HG03045 (cell line): ENCODE data around the gene ANKRD13D.

Experiments used
- ATAC-seq: cut with Tn5 transposase; IDR thresholded peaks from one replicate; pipeline ENCODE4 v1.9.1; 2021; ENCODE audit warnings: mild to moderate bottlenecking, moderate library complexity; ENCODE audit not compliant: unreplicated experiment

Gene ANKRD13D

DNA sequence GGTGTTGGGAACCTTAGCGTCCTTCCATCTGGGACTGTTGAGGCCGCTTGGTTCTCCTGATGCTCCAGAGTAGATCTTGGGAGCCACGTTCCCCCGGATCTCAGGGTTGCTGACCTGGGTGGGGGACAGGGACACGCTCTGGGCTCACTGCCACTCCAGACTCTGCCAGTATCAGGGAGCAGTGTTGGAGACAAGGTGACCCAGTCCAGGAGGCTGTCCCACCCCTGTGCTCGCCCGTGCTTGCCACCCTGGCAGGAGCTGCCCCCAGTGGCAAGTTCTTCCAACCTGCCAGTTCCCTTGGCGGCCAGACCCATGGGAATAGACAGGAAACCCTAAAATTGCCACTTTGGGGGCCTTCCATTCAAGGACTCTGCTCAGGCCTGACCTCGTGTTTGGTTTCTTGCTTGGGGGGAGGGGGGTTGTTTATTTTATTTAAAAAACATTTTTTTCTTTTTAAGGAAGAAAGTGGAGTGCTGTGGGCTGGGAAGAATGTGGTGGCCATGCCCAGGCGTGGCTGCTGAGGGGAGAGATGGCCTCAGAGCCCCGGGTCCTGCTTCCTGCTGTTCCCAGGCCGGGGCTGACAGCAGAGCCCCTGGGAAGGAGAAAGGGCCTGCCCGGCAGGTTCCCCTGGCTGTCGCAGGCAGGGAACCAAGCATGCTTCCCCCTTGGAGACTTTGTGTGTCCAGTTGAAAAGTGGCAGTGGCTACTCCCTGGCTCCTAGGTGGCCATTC lies 15.7 kb upstream of the ANKRD13D start:
- ATAC-seq, result no peak

DNA sequence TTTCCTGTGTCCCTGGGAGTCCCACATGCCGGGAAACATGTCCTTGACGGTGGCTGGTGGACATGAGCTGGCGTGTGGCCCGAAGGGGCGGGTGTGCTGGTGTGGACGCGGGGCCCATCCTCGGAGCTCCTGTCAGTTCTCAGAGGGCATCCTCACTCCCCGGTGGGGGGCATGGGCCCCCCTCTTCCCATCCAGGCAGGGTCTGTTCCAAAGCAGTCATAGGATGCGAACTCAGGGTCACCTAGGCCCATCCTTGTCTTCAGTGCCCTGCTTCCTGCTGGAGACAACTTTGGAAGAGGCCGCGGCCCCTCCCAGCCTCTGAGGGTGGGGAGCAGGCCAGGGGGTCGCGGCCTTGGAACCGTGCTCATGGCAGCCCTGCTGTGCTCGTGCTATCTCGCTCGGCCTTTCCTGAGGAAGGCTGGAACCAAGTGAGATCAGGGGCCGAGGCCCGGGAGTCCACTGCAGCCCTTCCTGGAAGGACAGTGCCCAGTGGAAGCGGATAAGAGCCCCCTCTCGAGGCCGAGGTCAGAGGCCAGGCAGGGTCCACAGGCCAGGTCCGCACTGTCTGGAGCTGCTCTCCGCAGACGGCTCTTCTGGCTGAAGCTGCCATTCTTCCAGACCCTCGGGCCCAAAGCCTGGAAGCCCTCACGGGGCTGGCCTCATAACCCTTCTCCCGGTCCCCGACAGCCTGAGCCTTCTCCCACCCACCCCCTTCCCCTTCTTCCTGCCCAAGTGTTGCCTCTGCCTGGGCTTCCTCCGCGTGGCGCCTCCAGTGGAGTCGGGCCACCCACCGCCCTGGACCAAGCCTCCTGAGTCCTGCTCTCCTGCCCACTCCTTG lies 14.1 kb upstream of the ANKRD13D start:
- no peak for ATAC-seq

DNA sequence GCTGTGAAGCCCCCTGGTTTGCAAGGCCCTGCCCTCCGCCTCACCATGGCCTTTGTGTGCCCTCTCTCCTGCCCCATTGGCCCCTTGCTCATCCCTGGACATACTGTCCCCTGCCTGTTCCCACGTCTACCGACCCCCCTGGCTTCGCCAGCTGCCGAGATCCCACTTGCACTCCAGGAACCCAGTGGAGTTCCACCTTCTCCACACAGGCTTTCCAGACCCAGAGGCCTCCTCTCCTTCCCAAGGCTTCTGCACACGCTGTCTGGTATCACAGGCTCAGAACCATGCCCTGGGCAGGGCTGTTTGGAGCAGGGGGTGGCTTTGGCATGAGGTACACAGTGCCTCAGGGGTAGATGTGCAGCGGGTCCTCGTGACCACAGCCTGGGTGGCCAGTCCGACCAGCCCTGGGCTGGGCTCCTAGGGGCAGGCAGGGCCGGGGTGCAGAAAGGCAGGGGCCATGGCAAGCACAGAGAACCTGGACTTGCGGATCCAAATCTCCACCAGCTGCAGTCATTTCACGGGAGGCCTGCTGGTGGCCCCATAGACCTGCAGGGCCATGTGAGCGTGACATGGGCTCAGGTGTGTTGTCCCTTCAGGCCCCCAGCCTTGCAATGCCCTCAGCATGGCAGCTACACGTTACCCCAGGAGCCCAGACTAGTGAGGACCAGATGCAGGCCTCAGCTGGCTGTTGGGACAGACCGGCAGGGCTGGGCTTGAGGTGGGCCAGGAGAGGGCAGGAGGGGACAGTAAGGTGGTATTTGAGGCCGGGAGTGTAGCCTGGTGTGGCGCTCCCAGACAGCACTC lies 13.3 kb upstream of the ANKRD13D start:
- ATAC-seq, result no peak

DNA sequence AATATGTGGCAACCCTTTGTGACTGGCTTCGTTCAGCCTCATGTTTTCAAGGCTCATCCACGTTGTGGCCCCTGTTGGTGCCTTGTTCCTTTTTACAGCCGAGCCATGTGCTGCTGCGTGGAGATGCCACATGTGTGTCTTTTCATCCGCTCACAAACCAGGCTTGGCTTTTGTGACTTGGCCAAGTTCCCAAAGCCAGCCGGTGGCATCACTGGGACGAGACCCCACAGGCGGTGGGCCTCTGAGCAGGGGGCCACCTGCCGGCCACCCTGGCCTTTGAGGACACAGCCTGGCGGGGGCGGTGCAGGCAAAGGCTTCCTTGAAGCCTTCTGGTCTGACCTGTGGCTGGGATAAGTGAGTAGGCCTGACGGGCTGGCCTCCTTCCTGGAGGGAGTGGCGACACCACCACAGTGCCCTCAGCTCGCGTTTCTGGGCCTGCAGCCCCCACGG lies 12.3 kb upstream of the ANKRD13D start:
- peak; percentile 18 for ATAC-seq

DNA sequence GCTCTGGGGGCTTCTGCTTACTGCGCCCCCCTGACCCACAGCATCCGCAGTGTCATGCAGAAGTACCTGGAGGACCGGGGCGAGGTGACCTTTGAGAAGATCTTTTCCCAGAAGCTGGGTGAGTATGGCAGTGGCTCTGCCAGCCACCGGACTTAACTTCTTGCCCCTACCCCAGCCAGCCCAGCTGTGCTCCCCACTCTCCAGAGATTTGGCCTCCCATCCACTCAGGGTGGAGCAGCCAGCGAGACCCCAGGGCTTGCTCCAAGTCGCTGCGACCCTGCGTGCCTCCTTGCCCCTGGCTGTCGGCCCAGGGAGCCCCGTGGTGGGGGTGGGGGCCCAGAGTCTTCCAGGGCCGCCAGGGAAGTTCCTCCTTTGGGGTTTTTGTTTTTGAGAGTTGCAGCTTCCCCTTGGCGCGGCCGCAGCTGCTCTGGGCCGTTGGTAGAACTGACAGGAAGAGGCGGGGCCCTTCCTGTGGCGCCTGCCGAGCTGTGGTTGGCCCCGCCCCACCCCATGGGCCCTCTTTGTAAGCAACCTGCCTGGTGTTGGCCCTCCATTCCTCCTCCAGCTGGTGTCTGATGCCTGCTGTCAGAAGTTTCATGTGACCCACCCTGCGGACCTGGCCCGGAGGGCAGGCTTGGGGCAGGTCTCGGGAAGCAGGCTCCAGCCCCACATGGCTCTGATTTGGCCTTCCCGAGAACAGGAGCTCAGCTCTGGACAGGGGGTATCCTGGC lies 11.7 kb upstream of the ANKRD13D start:
- ATAC-seq, result peak; percentile 74

DNA sequence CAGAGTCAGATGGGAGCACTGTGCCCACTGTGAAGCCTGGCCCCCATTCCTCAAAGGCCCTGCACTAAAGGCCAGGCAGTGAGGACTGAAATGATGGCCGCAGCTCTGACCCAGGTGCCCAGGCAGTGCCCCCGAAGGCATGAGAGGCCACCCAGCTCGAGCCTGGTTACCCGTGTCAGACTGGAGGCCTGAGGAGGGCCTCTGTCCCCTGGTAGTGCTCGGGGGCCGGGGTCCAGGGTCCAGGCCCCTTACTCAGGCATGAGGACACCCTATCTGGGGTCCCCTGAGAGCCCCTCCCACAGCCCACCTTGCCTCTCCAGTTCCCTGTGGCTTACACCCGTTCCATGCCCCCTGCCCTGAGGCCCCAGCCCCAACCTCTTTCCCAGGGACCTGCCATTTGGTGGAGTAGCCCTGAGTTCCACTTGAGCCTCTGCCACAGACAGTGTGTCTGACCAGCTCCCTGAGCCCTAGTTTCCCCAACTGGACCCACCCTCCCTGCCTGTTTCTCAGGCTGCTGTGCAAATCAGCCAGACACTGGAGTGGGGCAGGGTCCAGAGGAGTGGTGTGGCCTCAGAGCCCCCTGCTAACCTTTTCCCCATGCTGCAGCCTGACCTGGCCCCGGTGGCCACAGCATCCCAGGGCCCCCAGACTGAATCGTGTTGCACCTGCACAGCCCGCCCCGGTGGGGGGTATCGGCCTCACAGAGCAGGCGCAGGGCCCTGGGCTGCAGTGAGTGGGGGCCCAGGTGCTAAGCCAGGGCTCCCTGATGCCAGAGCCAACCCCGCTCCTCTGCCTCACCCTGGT lies 10.8 kb upstream of the ANKRD13D start:
- no peak for ATAC-seq

DNA sequence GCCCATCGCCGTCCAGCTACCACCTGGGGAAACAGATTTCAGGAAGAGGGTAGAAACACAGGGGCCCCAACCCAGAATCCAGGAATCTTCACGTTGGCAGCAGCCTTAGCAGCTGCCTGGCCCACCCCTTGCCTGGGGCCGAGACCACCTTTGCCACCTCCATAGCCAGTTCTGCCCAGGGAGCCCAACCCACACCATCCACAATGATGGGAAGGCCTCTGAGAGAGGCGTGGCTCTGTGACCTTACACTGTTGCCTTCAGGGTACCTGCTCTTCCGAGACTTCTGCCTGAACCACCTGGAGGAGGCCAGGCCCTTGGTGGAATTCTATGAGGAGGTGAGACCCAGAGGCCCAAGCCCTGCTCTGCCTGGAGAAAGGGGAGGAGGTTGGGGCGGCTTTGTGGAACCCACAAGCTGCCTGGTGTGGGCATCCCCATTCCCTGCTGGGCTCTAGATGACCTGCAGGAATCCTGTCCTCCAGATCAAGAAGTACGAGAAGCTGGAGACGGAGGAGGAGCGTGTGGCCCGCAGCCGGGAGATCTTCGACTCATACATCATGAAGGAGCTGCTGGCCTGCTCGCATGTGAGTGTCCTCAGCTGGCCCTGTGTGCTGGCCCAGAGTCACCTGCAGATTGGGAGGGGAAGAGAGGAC lies 10.0 kb upstream of the ANKRD13D start:
- ATAC-seq, result no peak

DNA sequence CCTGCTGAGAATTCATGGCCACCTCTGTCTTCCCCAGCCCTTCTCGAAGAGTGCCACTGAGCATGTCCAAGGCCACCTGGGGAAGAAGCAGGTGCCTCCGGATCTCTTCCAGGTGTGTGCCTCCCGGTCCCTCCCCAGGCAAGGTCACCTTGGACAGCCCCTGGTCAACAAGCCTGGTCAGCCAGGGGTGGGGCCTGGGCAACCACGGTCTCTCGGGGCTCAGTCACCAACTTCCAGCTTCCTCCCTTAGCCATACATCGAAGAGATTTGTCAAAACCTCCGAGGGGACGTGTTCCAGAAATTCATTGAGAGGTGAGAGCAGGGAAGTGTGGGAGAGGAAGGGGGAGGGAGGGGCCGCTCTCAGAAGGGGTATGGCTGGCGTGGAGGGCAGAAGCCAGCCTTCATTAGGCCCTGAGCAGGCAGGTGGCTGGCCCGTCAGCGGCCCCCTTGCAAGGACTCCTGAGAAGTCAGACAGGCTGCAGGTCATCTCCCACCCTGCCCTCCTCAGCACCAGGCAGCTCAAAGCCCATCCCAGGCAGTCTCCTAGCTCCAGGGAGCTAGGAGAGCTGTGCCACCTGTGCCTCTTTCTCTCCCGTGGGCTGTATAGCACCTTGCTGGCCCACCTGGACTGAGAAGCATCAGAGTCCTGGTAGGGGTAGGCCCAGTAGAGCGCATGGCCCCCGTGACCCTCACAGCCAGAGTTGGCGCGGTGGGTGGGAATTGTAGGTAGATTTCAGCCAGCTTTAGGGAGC lies 9.3 kb upstream of the ANKRD13D start:
- no peak for ATAC-seq

DNA sequence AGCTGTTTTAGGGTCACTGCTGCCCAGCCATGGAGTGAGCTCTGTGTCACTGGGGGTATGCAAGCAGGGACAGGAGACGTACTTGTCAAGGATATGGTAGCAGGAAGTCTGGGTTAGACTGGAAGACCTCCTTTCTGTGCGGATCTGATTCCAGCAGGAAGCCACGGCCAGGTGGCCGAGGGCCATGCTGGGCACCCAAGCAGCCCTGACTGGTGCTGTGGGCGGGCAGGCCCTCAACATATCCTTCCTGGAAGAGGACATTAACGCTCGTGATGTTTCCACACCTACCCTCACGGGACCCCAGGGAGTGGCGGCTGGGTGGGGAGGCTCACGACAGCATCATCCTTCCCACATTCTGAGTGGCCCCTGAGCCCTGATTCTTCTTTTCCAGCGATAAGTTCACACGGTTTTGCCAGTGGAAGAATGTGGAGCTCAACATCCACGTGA lies 8.7 kb upstream of the ANKRD13D start:
- no peak for ATAC-seq

DNA sequence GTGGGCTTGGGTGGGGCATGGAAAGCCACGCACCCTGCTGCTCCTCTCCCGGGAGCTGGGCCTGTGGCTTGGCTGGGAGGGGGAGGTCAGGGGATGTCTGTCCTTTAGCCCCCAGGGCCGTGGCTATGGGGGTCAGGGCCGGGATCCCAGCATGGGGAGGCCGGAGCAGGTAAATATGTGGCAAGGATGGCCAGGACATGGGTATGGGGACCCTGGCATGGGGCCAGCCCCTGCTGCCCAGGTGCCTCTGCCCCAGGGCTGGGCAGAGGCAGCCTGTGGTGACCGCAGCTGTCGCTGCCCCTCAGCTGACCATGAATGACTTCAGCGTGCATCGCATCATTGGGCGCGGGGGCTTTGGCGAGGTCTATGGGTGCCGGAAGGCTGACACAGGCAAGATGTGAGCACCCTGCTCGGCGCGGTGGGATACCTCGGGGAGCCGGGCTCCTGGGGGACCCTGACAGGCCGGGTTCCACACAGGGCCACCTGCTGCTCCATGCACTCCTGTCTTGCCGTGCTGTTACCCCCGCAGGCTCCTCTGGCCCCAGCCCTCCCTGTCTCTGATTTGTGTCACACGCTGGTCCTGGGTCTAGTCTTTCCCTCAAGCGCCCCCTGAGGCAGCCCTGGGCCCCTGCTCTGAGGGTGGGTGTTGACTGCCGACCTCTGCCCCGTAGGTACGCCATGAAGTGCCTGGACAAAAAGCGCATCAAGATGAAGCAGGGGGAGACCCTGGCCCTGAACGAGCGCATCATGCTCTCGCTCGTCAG lies 8.1 kb upstream of the ANKRD13D start:
- no peak for ATAC-seq

DNA sequence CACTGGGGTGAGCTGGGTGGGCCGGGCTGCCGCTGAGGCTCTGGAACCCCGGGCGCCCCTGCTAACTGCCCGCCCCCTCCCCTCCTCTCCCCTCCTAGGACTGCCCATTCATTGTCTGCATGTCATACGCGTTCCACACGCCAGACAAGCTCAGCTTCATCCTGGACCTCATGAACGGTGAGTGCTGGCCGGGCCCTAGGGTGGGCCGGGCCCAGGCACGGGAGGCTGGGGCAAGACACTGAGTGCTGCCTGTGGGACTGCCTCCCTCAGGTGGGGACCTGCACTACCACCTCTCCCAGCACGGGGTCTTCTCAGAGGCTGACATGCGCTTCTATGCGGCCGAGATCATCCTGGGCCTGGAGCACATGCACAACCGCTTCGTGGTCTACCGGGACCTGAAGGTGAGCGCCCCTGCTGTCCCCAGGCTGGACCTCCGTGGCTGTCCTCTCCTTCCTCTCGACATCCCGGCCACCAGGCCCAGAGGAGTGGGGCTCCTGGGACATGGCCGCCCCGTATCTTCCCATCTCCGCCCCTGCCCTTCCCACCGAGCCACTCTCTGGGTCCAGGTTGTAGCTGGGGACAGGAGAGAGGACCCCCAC lies 7.5 kb upstream of the ANKRD13D start:
- ATAC-seq, result no peak

DNA sequence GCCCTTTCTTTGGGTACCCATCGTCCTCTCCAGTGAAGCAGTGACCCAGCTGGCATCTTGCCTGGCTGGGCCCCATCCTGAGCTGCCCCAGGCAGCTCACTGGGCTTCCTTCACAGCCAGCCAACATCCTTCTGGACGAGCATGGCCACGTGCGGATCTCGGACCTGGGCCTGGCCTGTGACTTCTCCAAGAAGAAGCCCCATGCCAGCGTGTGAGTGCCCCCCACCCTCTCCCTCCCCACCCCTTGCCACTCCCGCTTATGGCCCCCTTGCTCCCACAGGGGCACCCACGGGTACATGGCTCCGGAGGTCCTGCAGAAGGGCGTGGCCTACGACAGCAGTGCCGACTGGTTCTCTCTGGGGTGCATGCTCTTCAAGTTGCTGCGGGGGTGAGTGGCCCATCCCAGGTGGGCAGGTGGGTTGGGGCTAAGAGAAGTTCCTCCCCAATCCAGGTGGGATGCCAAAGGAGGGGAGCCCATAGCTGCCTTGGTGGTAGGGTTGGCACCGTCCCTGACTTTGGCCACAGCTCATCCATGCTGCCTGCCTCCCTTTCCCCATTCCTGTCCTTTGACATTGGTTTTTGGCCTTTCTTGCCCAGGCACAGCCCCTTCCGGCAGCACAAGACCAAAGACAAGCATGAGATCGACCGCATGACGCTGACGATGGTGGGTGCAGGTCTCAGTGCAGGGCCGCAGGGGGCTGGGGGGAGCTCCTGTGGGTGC lies 6.8 kb upstream of the ANKRD13D start:
- ATAC-seq, result no peak

DNA sequence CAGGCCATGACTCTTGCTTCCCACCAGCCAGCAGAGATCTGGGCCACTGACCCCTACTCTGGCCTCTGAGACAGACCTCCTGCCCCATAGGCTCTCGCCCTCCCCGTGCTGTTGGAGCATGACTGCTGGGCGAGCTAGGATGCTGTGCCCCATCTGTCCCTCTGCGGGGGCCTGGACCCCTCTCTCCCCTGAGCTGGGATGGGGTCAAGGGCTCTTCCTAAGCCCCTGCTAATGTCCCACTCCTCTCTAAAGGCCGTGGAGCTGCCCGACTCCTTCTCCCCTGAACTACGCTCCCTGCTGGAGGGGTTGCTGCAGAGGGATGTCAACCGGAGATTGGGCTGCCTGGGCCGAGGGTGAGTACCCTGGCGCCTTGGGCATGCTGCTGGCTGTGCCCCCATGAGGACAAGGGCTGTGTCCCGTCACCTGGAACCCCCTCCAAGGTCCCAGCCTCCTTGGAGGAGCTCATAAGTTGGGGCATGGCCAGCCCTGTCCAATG lies 6.2 kb upstream of the ANKRD13D start:
- no peak for ATAC-seq

DNA sequence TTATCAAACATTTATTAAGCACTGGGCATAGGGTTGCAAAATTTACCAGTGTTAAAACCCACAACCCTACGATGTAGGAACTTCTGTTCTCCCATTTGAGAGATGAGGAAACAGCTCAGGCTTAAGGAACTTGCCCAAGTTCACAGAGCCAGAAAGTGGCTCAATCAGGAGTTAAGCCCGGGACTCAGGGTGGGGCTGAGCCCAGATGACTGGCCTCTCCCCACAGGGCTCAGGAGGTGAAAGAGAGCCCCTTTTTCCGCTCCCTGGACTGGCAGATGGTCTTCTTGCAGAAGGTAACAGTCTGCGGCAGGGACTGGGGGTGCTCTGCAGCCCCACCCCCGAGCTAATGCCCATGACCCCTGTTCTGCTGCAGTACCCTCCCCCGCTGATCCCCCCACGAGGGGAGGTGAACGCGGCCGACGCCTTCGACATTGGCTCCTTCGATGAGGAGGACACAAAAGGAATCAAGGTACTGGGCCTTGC lies 5.6 kb upstream of the ANKRD13D start:
- no peak for ATAC-seq

DNA sequence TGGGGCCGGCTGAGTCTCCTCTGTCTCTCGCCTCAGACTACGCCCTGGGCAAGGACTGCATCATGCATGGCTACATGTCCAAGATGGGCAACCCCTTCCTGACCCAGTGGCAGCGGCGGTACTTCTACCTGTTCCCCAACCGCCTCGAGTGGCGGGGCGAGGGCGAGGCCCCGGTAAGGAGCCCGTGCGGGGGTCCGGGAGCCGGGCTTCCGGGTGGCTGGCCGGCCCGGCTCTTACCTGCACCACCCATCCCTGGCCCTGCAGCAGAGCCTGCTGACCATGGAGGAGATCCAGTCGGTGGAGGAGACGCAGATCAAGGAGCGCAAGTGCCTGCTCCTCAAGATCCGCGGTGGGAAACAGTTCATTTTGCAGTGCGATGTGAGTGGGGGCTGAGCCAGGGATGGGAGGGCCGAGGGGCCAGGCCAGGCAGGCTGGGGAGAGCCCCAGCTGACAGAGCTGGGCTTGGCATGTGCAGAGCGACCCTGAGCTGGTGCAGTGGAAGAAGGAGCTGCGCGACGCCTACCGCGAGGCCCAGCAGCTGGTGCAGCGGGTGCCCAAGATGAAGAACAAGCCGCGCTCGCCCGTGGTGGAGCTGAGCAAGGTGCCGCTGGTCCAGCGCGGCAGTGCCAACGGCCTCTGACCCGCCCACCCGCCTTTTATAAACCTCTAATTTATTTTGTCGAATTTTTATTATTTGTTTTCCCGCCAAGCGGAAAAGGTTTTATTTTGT lies 4.1 kb upstream of the ANKRD13D start:
- ATAC-seq, result no peak
